Breast epithelium (tissue), 3 donors: ENCODE measurements around the gene IL9.

ENCODE experiments used
- POLR2A ChIP-seq: fragments of 450-650 bp; IDR thresholded peaks from one replicate; pipeline ENCODE4 v1.6.1; 2016; ENCODE audit warnings: antibody characterized with exemption, mild to moderate bottlenecking, moderate library complexity
- POLR2AphosphoS5 ChIP-seq, 3 donors: sonication (generic); formaldehyde crosslinking; IDR thresholded peaks; one replicate each; pipeline ENCODE4 v1.6.1; 2017; ENCODE audit warnings: antibody characterized with exemption in 3 of 3
- TF ChIP-seq, protein P1 (sequence below), 3 donors: fragments of 450-650 bp; IDR thresholded peaks; one replicate each; pipeline ENCODE4 v1.5.1; 2016 to 2017; ENCODE audit warnings: antibody characterized with exemption in 3 of 3, mild to moderate bottlenecking in 3 of 3, moderate library complexity in 3 of 3

DNA sequence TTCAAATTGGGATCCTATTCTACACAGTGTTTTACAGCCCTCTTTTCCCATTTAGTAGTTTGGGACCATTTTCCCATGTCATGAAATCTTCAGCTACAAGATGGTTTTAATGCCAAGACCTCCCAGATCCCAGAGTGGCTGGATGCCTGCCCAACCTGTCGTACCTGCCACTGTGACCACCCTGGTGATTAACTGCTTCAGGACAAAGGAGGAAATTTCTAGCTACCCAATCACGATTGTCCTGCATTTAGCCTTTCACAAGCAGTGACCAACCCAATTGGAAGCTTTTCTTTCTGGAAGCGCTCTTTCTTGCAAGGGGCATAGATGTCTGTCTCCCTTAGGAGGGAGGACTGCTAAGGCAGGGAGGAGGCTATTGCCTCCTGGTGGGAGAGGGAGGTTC, 13.8 kb downstream of the IL9 start:
- no peak for TF ChIP-seq POLR2A
- TF ChIP-seq, protein P1, sequence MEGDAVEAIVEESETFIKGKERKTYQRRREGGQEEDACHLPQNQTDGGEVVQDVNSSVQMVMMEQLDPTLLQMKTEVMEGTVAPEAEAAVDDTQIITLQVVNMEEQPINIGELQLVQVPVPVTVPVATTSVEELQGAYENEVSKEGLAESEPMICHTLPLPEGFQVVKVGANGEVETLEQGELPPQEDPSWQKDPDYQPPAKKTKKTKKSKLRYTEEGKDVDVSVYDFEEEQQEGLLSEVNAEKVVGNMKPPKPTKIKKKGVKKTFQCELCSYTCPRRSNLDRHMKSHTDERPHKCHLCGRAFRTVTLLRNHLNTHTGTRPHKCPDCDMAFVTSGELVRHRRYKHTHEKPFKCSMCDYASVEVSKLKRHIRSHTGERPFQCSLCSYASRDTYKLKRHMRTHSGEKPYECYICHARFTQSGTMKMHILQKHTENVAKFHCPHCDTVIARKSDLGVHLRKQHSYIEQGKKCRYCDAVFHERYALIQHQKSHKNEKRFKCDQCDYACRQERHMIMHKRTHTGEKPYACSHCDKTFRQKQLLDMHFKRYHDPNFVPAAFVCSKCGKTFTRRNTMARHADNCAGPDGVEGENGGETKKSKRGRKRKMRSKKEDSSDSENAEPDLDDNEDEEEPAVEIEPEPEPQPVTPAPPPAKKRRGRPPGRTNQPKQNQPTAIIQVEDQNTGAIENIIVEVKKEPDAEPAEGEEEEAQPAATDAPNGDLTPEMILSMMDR (IDR thresholded peaks at IDR 0.05): no peak
- TF ChIP-seq POLR2AphosphoS5 (IDR thresholded peaks at IDR 0.05): no peak
